HepG2 (cell line): ENCODE data around the gene HS3ST1. TPM values are rescaled to one million over a fixed set of nuclear protein-coding genes. Genes with fewer than 3 reads are reported as not detected.

Experiments used
- ATAC-seq: fragments of 200-7000 bp; cut with Tn5 transposase; 3 replicates; pipeline ENCODE4 v1.9.1; 2020; ENCODE audit warnings: mild to moderate bottlenecking, moderate library complexity
- BruUV-seq: library from RNA; stranded (reverse); fragments of 400-500 nt; replicated peaks from 2 replicates; lab custom pipeline; 2021; lab: Mats Ljungman, UMichigan
- CTCF ChIA-PET: fragments of 300-600 bp; formaldehyde crosslinking; extraction: SDS; loops from one replicate; lab custom pipeline; 2021; ENCODE audit warnings: low total read pairs, inconsistent platforms, low intra/inter-chr PET ratio; lab: Yijun Ruan, JAX
- POLR2A ChIA-PET: fragments of 350-600 bp; sonication (Branson Sonifier 250); formaldehyde crosslinking; loops from one replicate; lab custom pipeline; 2020; ENCODE audit warnings: antibody characterized with exemption, inconsistent platforms; lab: Yijun Ruan, JAX
- DNase-seq: peaks from one replicate; pipeline ENCODE4 v3.0.0-alpha.2; 2015; ENCODE audit warnings: low spot score
- FAIRE-seq: peaks from 3 replicates; lab custom pipeline; 2011; peaks lifted over from hg19 to GRCh38; lab: Jason Lieb, UNC
- H2AFZ ChIP-seq: one replicate; pipeline ENCODE4 v1.6.1; 2011; ENCODE audit warnings: low read length, inconsistent platforms
- H3K27ac ChIP-seq: fragments of 300-600 bp; 3 replicates; pipeline ENCODE4 v1.8.0; 2011; ENCODE audit warnings: mixed run types, mild to moderate bottlenecking, mixed read lengths, low read length, inconsistent platforms; ENCODE audit not compliant: insufficient read depth; ENCODE audit errors: extremely low read length
- H3K27me3 ChIP-seq, 2 experiments: fragments of 200-600 bp in 1 of 2; 2 replicates in 1 of 2; 3 replicates in 1 of 2; pipeline versions ENCODE4 v1.6.0 to v1.8.0; 2011; ENCODE audit warnings: low read length in 2 of 2, mild to moderate bottlenecking in 2 of 2, moderate library complexity in 2 of 2, inconsistent platforms in 1 of 2; ENCODE audit not compliant: insufficient read depth in 2 of 2, control insufficient read depth in 1 of 2
- H3K36me3 ChIP-seq, 2 experiments: fragments of 200-600 bp in 1 of 2; replicated peaks in 1 of 2; 2 replicates in 1 of 2; 3 replicates in 1 of 2; pipeline versions ENCODE4 v1.5.1 to v1.8.0; 2011; ENCODE audit warnings: low read length in 2 of 2, inconsistent platforms in 1 of 2; ENCODE audit not compliant: insufficient read depth in 2 of 2, control insufficient read depth in 1 of 2
- H3K4me1 ChIP-seq: 2 replicates; pipeline ENCODE4 v1.5.1; 2012; ENCODE audit warnings: low read length, inconsistent platforms; ENCODE audit not compliant: insufficient read depth
- H3K4me2 ChIP-seq: 2 replicates; pipeline ENCODE4 v1.6.0; 2011; ENCODE audit warnings: low read depth, low read length, inconsistent platforms
- H3K4me3 ChIP-seq, 3 experiments: fragments of 200-600 bp in 1 of 3; sonication (generic), shearing (Covaris generic) in 1 of 3; replicated peaks in 1 of 3; 2 replicates each; pipeline ENCODE4 v1.5.1; 2011 to 2016; ENCODE audit warnings: low read length in 3 of 3, inconsistent platforms in 2 of 3, low read depth in 2 of 3, mild to moderate bottlenecking in 2 of 3, control low read depth in 1 of 3, mixed read lengths in 1 of 3; ENCODE audit not compliant: insufficient read depth in 1 of 3
- H3K79me2 ChIP-seq: one replicate; pipeline ENCODE4 v1.6.1; 2011; ENCODE audit warnings: low read length, inconsistent platforms; ENCODE audit not compliant: insufficient read depth
- H3K9ac ChIP-seq: 2 replicates; pipeline ENCODE4 v1.6.0; 2011; ENCODE audit warnings: mild to moderate bottlenecking, low read depth, low read length, inconsistent platforms; ENCODE audit not compliant: insufficient read depth
- H3K9me3 ChIP-seq: 2 replicates; pipeline ENCODE4 v1.5.1; 2012; ENCODE audit warnings: mild to moderate bottlenecking, low read length
- H4K20me1 ChIP-seq: 2 replicates; pipeline ENCODE4 v1.6.0; 2011; ENCODE audit warnings: inconsistent platforms, mild to moderate bottlenecking, low read length, moderate library complexity; ENCODE audit not compliant: insufficient read depth
- TBX2 ChIP-seq: sonication (generic); formaldehyde crosslinking; IDR thresholded peaks from 2 replicates; pipeline ENCODE4 v1.5.0; 2020; ENCODE audit warnings: missing genetic modification reagents, mild to moderate bottlenecking, borderline replicate concordance
- ZNF30 ChIP-seq: sonication (generic); formaldehyde crosslinking; IDR thresholded peaks from 2 replicates; pipeline ENCODE4 v1.5.0; 2020; ENCODE audit warnings: mild to moderate bottlenecking, missing genetic modification reagents
- WGBS: methylation state at CpG from one replicate; pipeline ENCODE4 v1.1.6; 2017; ENCODE audit warnings: low lambda C conversion rate; 5-methylcytosine and 5-hydroxymethylcytosine counted together
- in situ Hi-C: cut with HindIII; loops from 2 replicates; pipeline ENCODE4 v1.10.0; 2017; ENCODE audit warnings: low pct_unique_long_range_greater_than_20kb; ENCODE audit not compliant: extremely low pct_ligation_motif_present
- intact Hi-C: fragments of 100-400 bp; cut with micrococcal nuclease; formaldehyde crosslinking; loops from one replicate; pipeline ENCODE4 v1.10.0; 2022; ENCODE audit not compliant: unreplicated experiment
- polyA plus RNA-seq, 8 experiments: library from polyadenylated mRNA; depleted of rRNA in 3 of 8; stranded (reverse) in 7 of 8; unstranded in 1 of 8; fragments of >200 nt; fragmentation: Illumina TruSeq in 4 of 8; extraction: Trizol in 4 of 8; gene quantifications; 2 replicates each; pipeline versions ENCODE4 v1.2.1 to v1.2.3, GENCODE V29; 2011 to 2016; ENCODE audit warnings: low read depth in 4 of 8, missing spikeins in 1 of 8, mixed read lengths in 1 of 8; ENCODE audit not compliant: insufficient read depth in 1 of 8
- total RNA-seq, 5 experiments: library from RNA; depleted of rRNA; stranded (reverse); fragments of >200 nt; fragmentation: Illumina TruSeq; extraction: Trizol; gene quantifications; 2 replicates each; pipeline ENCODE4 v1.2.3, GENCODE V29; 2016; ENCODE audit warnings: low read depth in 1 of 5
- TF ChIP-seq, protein P1 (sequence below): sonication (generic); formaldehyde crosslinking; IDR thresholded peaks from 2 replicates; pipeline ENCODE4 v1.4.0; 2020; ENCODE audit warnings: missing genetic modification reagents, borderline replicate concordance

Gene HS3ST1
- total and polyA plus RNA-seq, 2 of the 13 experiments (the other 11 are each of a cell fraction or from before 2014, with no cell fraction given): not detected

DNA sequence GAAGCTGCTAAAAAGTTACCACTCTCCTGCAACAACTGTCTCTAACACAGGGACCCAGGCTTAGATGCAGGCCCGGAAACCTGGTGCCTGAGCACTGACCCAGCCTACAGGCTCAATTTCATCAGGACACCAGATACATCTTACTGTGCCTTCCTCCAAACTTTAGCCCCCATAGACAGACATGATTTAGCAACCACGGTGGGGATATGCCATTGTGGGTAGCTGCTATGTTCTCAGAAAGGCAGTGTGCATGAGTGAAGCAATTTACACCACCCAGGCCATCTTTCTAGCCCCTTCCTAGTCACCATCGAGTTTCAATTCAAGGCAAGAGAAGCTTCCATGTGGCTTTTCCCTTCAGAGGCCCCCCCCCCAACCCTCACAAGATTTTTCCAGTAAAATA, 2.7 kb downstream of the HS3ST1 start (continued):
- TF ChIP-seq TBX2 (CRISPR knock-in tag): no peak

DNA sequence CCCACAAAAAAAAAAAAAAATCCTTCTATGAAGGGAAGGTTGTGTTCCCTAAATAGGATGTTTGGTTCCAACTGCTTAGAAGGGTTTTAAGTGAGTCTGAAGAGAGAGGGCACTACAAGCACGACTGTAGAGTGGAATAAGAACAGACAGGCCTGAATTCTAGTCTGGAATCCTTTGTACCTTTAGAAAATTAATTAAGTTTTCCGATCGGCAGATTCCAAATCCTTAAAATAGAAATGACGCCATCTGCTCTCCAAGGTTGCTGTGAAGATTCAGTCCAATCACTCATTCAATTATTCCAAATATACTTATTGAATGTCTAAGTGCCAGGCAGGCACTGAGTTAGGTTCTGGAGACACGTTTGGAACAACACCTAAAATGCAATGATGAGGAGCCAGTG, 3.8 kb downstream of the HS3ST1 start:
- H3K27ac ChIP-seq: no peak overlapping the region
- ChIA-PET CTCF (interaction anchor here (2.4 kb wide), 1 partner anchor 843 kb away, joined by 17 read pairs; no protein-coding TSS in a partner anchor), POLR2A (no interaction called here)
- H3K27me3 ChIP-seq: peaks cover 0 to 1% of the 10 kb centered on the region in 2 experiments; a peak in 1 of 5 replicates
- in situ Hi-C loops (loop anchor here (5.0 to 25.0 kb wide), 2 partner anchors 843 to 1263 kb away; no protein-coding TSS in a partner anchor), intact Hi-C loops (loop anchor here (1.0 kb wide), 2 partner anchors 843 to 871 kb away; no protein-coding TSS in a partner anchor)
- H3K4me1 ChIP-seq: no peaks in the 10 kb centered on the region
- TF ChIP-seq, protein P1, sequence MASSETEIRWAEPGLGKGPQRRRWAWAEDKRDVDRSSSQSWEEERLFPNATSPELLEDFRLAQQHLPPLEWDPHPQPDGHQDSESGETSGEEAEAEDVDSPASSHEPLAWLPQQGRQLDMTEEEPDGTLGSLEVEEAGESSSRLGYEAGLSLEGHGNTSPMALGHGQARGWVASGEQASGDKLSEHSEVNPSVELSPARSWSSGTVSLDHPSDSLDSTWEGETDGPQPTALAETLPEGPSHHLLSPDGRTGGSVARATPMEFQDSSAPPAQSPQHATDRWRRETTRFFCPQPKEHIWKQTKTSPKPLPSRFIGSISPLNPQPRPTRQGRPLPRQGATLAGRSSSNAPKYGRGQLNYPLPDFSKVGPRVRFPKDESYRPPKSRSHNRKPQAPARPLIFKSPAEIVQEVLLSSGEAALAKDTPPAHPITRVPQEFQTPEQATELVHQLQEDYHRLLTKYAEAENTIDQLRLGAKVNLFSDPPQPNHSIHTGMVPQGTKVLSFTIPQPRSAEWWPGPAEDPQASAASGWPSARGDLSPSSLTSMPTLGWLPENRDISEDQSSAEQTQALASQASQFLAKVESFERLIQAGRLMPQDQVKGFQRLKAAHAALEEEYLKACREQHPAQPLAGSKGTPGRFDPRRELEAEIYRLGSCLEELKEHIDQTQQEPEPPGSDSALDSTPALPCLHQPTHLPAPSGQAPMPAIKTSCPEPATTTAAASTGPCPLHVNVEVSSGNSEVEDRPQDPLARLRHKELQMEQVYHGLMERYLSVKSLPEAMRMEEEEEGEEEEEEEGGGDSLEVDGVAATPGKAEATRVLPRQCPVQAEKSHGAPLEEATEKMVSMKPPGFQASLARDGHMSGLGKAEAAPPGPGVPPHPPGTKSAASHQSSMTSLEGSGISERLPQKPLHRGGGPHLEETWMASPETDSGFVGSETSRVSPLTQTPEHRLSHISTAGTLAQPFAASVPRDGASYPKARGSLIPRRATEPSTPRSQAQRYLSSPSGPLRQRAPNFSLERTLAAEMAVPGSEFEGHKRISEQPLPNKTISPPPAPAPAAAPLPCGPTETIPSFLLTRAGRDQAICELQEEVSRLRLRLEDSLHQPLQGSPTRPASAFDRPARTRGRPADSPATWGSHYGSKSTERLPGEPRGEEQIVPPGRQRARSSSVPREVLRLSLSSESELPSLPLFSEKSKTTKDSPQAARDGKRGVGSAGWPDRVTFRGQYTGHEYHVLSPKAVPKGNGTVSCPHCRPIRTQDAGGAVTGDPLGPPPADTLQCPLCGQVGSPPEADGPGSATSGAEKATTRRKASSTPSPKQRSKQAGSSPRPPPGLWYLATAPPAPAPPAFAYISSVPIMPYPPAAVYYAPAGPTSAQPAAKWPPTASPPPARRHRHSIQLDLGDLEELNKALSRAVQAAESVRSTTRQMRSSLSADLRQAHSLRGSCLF: no peak
- TF ChIP-seq ZNF30 (CRISPR knock-in tag): no peak
- ATAC-seq (no peak), DNase-seq (no peak), FAIRE-seq (no peak)
- no peak overlapping the region for H3K9ac ChIP-seq
- H3K9me3 ChIP-seq: no peaks in the 10 kb centered on the region
- BruUV-seq: no TSS peak
- H3K79me2 ChIP-seq: no peaks in the 10 kb centered on the region
- WGBS: 7% methylated on average over 5 of the region's 5 CpGs
- no peaks in the 10 kb centered on the region for H3K36me3 ChIP-seq
- no peak overlapping the region for H2AFZ ChIP-seq
- no peak overlapping the region for H3K4me3 ChIP-seq
- H4K20me1 ChIP-seq: no peaks in the 10 kb centered on the region
- H3K4me2 ChIP-seq: no peak overlapping the region
